Putamen (tissue), 1 donor: ENCODE measurements around the gene STX8.
A peak's percentile ranks its signal among the peaks of the same experiment; 100 is the strongest.
"Not testable (repeated sequence)": the region's sequence is repeated elsewhere in the genome, so short reads cannot be mapped to it uniquely, and the experiment has no call there.

Experiments
- DNase-seq: peaks from one replicate; pipeline ENCODE4 v3.0.0-alpha.2; 2016; ENCODE audit warnings: low spot score

STX8 gene

GRCh38 chr17:9554715-9555114 is 20.9 kb downstream of the STX8 start:
- DNase-seq = not testable (repeated sequence)

GRCh38 chr17:9553596-9553995 is 22.0 kb downstream of the STX8 start:
- DNase-seq = no peak

GRCh38 chr17:9553181-9553580 is 22.4 kb downstream of the STX8 start:
- no peak for DNase-seq

GRCh38 chr17:9549215-9549614 is 26.4 kb downstream of the STX8 start:
- no peak for DNase-seq

- DNase-seq = no peak
Measured at GRCh38 chr17:9544221-9544620, 31.4 kb downstream of the STX8 start.

GRCh38 chr17:9541718-9542117 is 33.9 kb downstream of the STX8 start:
- no peak for DNase-seq

- no peak for DNase-seq
Measured at GRCh38 chr17:9538626-9539025, 37.0 kb downstream of the STX8 start.

- DNase-seq = no peak
Measured at GRCh38 chr17:9537177-9537776, 38.3 kb downstream of the STX8 start.

GRCh38 chr17:9536061-9536460 is 39.6 kb downstream of the STX8 start:
- DNase-seq = no peak

GRCh38 chr17:9533441-9533840 is 42.2 kb downstream of the STX8 start:
- no peak for DNase-seq

- no peak for DNase-seq
Measured at GRCh38 chr17:9532715-9533114, 42.9 kb downstream of the STX8 start.

- no peak for DNase-seq
Measured at GRCh38 chr17:9531034-9531433, 44.6 kb downstream of the STX8 start.

- DNase-seq = no peak
Measured at GRCh38 chr17:9529033-9529700, 46.5 kb downstream of the STX8 start.

GRCh38 chr17:9527788-9528187 is 47.8 kb downstream of the STX8 start:
- DNase-seq = no peak

GRCh38 chr17:9522074-9522473 is 53.5 kb downstream of the STX8 start:
- DNase-seq = peak; percentile 29

GRCh38 chr17:9521062-9521461 is 54.6 kb downstream of the STX8 start:
- DNase-seq = no peak

- DNase-seq = no peak
Measured at GRCh38 chr17:9520649-9521048, 55.0 kb downstream of the STX8 start.

GRCh38 chr17:9519583-9520272 is 55.9 kb downstream of the STX8 start:
- no peak for DNase-seq

- DNase-seq = no peak
Measured at GRCh38 chr17:9517396-9517795, 58.2 kb downstream of the STX8 start.

GRCh38 chr17:9513266-9513665 is 62.4 kb downstream of the STX8 start:
- no peak for DNase-seq

- no peak for DNase-seq
Measured at GRCh38 chr17:9512323-9513168, 63.1 kb downstream of the STX8 start.

- no peak for DNase-seq
Measured at GRCh38 chr17:9509236-9509816, 66.3 kb downstream of the STX8 start.
